Suprapubic skin (tissue), 3 donors: Measurements from ENCODE around the gene EPB41.

Source experiments
- EP300 ChIP-seq: sonication (generic); formaldehyde crosslinking; IDR thresholded peaks from one replicate; pipeline ENCODE4 v1.6.1; 2017; ENCODE audit warnings: antibody characterized with exemption
- TF ChIP-seq, protein P1 (sequence below), 2 donors: fragments of 200-600 bp in 1 of 2; fragments of 450-650 bp in 1 of 2; sonication (generic) in 1 of 2; IDR thresholded peaks; one replicate each; pipeline ENCODE4 v1.5.1; 2016 to 2019; ENCODE audit warnings: antibody characterized with exemption in 2 of 2, mild to moderate bottlenecking in 1 of 2, moderate library complexity in 1 of 2

GRCh38 chr1:28928314-28928941 lies 14.1 kb downstream of the EPB41 start:
- TF ChIP-seq, protein P1, sequence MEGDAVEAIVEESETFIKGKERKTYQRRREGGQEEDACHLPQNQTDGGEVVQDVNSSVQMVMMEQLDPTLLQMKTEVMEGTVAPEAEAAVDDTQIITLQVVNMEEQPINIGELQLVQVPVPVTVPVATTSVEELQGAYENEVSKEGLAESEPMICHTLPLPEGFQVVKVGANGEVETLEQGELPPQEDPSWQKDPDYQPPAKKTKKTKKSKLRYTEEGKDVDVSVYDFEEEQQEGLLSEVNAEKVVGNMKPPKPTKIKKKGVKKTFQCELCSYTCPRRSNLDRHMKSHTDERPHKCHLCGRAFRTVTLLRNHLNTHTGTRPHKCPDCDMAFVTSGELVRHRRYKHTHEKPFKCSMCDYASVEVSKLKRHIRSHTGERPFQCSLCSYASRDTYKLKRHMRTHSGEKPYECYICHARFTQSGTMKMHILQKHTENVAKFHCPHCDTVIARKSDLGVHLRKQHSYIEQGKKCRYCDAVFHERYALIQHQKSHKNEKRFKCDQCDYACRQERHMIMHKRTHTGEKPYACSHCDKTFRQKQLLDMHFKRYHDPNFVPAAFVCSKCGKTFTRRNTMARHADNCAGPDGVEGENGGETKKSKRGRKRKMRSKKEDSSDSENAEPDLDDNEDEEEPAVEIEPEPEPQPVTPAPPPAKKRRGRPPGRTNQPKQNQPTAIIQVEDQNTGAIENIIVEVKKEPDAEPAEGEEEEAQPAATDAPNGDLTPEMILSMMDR (IDR thresholded peaks at IDR 0.05): no peak
- TF ChIP-seq EP300: no peak
